C4-2B (cell line): ENCODE data around the gene MORN1.

Experiments
- ZFX ChIP-seq: fragments of 450-650 bp; IDR thresholded peaks from 2 replicates; pipeline ENCODE4 v1.6.1; 2017
- TF ChIP-seq, protein P1 (sequence below): fragments of 450-650 bp; conservative IDR thresholded peaks from 2 replicates; pipeline ENCODE4 v1.5.1; 2017; ENCODE audit warnings: mild to moderate bottlenecking

DNA sequence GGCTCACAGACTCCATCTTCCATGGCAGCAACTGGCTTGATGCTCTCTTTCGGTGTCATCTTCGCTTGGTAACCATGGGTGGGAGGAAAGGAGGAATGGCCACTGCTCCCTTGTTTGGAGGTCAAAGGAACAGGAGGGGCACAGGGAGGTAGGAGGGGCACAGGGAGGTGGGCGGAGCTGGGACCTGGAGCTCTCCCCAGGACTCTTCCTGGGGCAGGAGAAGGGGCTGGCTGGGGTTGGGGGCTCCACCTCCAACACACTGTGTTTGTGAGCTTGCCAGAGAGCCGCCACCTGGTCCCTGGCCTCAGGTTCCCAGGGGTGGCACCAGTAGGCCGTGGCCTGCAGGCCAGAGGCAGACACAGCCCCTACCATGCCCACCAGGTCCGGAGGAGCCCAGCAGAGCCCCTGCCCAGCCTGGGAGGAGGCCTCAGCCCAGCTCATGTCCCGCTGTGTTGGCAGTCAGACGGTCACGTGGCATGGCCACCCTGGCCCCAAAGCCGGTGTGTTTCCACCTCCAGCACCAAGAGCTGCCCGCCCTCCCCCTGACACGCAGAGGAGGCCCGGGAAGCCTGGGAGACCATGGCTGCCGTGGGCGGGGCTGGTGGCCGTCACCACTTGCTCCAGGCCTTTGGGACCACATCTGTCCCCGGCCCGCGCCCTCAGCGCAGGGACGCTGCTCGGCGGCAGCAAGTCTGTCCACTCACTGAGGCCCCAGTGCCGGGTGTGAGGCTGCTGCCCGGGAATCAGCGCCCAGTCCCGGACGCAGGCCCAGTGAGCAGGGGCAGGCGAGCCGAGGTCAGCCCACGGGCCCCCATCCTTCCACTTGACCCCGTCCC, 73.9 kb downstream of the MORN1 start:
- TF ChIP-seq, protein P1, sequence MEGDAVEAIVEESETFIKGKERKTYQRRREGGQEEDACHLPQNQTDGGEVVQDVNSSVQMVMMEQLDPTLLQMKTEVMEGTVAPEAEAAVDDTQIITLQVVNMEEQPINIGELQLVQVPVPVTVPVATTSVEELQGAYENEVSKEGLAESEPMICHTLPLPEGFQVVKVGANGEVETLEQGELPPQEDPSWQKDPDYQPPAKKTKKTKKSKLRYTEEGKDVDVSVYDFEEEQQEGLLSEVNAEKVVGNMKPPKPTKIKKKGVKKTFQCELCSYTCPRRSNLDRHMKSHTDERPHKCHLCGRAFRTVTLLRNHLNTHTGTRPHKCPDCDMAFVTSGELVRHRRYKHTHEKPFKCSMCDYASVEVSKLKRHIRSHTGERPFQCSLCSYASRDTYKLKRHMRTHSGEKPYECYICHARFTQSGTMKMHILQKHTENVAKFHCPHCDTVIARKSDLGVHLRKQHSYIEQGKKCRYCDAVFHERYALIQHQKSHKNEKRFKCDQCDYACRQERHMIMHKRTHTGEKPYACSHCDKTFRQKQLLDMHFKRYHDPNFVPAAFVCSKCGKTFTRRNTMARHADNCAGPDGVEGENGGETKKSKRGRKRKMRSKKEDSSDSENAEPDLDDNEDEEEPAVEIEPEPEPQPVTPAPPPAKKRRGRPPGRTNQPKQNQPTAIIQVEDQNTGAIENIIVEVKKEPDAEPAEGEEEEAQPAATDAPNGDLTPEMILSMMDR: no peak
- TF ChIP-seq ZFX: no peak
